Mesendoderm (in vitro differentiated cells): ENCODE data around the gene GPHN.

Source experiments
- DNase-seq: peaks from one replicate; pipeline ENCODE4 v3.0.0; 2013
- H2AK5ac ChIP-seq: 2 replicates; pipeline ENCODE4 v1.6.1; 2013; ENCODE audit warnings: low read length, inconsistent platforms
- H2BK120ac ChIP-seq: 2 replicates; pipeline ENCODE4 v1.6.1; 2013; ENCODE audit warnings: low read depth, mild to moderate bottlenecking, low read length, moderate library complexity, mixed read lengths
- H2BK15ac ChIP-seq: replicated peaks from 2 replicates; pipeline ENCODE4 v1.6.1; 2013; ENCODE audit warnings: low read depth, mild to moderate bottlenecking, moderate library complexity
- H2BK5ac ChIP-seq: 2 replicates; pipeline ENCODE4 v1.6.1; 2013; ENCODE audit warnings: low read length, inconsistent platforms
- H3K18ac ChIP-seq: 2 replicates; pipeline ENCODE4 v1.6.1; 2013; ENCODE audit warnings: mild to moderate bottlenecking, low read length, mixed read lengths
- H3K23ac ChIP-seq: one replicate; pipeline ENCODE4 v1.6.1; 2013; ENCODE audit warnings: low read length
- H3K27ac ChIP-seq: 2 replicates; pipeline ENCODE4 v1.5.1; 2013; ENCODE audit warnings: low read depth, mild to moderate bottlenecking, inconsistent platforms, low read length, moderate library complexity
- H3K27me3 ChIP-seq: 2 replicates; pipeline ENCODE4 v1.6.1; 2013; ENCODE audit warnings: low read length, control low read depth, mild to moderate bottlenecking, inconsistent platforms; ENCODE audit not compliant: insufficient read depth, poor library complexity
- H3K36me3 ChIP-seq: 2 replicates; pipeline ENCODE4 v1.6.1; 2013; ENCODE audit warnings: low read length, inconsistent platforms; ENCODE audit not compliant: control insufficient read depth, insufficient read depth
- H3K4ac ChIP-seq: one replicate; pipeline ENCODE4 v1.6.1; 2013; ENCODE audit warnings: low read depth, mild to moderate bottlenecking, low read length, moderate library complexity
- H3K4me1 ChIP-seq: 2 replicates; pipeline ENCODE4 v1.6.1; 2013; ENCODE audit warnings: low read depth, low read length, inconsistent platforms; ENCODE audit not compliant: control insufficient read depth
- H3K4me2 ChIP-seq: 2 replicates; pipeline ENCODE4 v1.6.1; 2013; ENCODE audit warnings: low read length
- H3K4me3 ChIP-seq: 2 replicates; pipeline ENCODE4 v1.5.1; 2013; ENCODE audit warnings: mild to moderate bottlenecking, low read length
- H3K56ac ChIP-seq: one replicate; pipeline ENCODE4 v1.6.1; 2013; ENCODE audit warnings: low read length
- H3K79me1 ChIP-seq: 2 replicates; pipeline ENCODE4 v1.6.1; 2013; ENCODE audit warnings: low read length, inconsistent platforms
- H3K79me2 ChIP-seq: 2 replicates; pipeline ENCODE4 v1.6.1; 2013; ENCODE audit warnings: mild to moderate bottlenecking, low read length; ENCODE audit not compliant: control insufficient read depth, insufficient read depth
- H3K9ac ChIP-seq: 2 replicates; pipeline ENCODE4 v1.6.1; 2013; ENCODE audit warnings: low read length, inconsistent platforms
- H4K5ac ChIP-seq: one replicate; pipeline ENCODE4 v1.6.1; 2013; ENCODE audit warnings: low read length
- H4K8ac ChIP-seq: one replicate; pipeline ENCODE4 v1.6.1; 2013; ENCODE audit warnings: low read depth, mild to moderate bottlenecking, control low read depth, low read length, moderate library complexity
- WGBS: extraction: QIAGEN DNeasy Blood & Tissue Kit; methylation state at CpG from one replicate; pipeline ENCODE4 v1.1.7; 2013; ENCODE audit warnings: low lambda C conversion rate, missing lambda C conversion rate; ENCODE audit not compliant: insufficient coverage; ENCODE audit errors: extremely low coverage; 5-methylcytosine and 5-hydroxymethylcytosine counted together

The GPHN gene

GRCh38 chr14:66472251-66472650, 35.7 kb upstream of the GPHN start:
- H2BK5ac ChIP-seq: no peak overlapping the region
- no peak overlapping the region for H3K18ac ChIP-seq
- no peak overlapping the region for H3K4ac ChIP-seq
- H3K27me3 ChIP-seq: no peaks in the 10 kb centered on the region
- no peak overlapping the region for H3K4me3 ChIP-seq
- no peak overlapping the region for H3K4me2 ChIP-seq
- H2BK15ac ChIP-seq: no peak overlapping the region
- H3K23ac ChIP-seq: no peak overlapping the region
- H2AK5ac ChIP-seq: no peak overlapping the region
- H4K5ac ChIP-seq: no peak overlapping the region
- H2BK120ac ChIP-seq: no peak overlapping the region
- H3K79me1 ChIP-seq: no peaks in the 10 kb centered on the region
- H3K27ac ChIP-seq: no peak overlapping the region
- H3K9ac ChIP-seq: no peak overlapping the region
- H3K36me3 ChIP-seq: no peaks in the 10 kb centered on the region
- no peak for DNase-seq
- H3K4me1 ChIP-seq: no peaks in the 10 kb centered on the region
- no peaks in the 10 kb centered on the region for H3K79me2 ChIP-seq
- H4K8ac ChIP-seq: no peak overlapping the region
- no peak overlapping the region for H3K56ac ChIP-seq

- Histone ChIP-seq H4K5ac (no peak overlapping the region), H3K79me2 (no peaks in the 10 kb centered on the region), H3K23ac (no peak overlapping the region), H3K18ac (no peak overlapping the region), H2BK5ac (no peak overlapping the region), H3K36me3 (no peaks in the 10 kb centered on the region), H4K8ac (no peak overlapping the region), H3K56ac (no peak overlapping the region), H3K79me1 (no peaks in the 10 kb centered on the region), H3K9ac (no peak overlapping the region), H3K4me1 (no peaks in the 10 kb centered on the region), H3K27me3 (no peaks in the 10 kb centered on the region), H3K4me2 (no peak overlapping the region), H3K27ac (no peak overlapping the region), H2AK5ac (no peak overlapping the region), H2BK120ac (no peak overlapping the region), H3K4me3 (no peak overlapping the region), H3K4ac (no peak overlapping the region), H2BK15ac (no peak overlapping the region)
- WGBS: no CpG with 5 or more reads among the region's 2 CpGs
- DNase-seq: no peak
These were observed 34.7 kb upstream of the GPHN start for GRCh38 chr14:66473223-66473622.

- Histone ChIP-seq H3K9ac (no peak overlapping the region), H3K4ac (no peak overlapping the region), H3K79me1 (no peaks in the 10 kb centered on the region), H3K27ac (no peak overlapping the region), H3K27me3 (no peaks in the 10 kb centered on the region), H2BK120ac (no peak overlapping the region), H3K4me3 (no peak overlapping the region), H3K56ac (no peak overlapping the region), H3K18ac (no peak overlapping the region), H3K4me2 (no peak overlapping the region), H2BK5ac (no peak overlapping the region), H4K5ac (no peak overlapping the region), H4K8ac (no peak overlapping the region), H3K23ac (no peak overlapping the region), H3K36me3 (no peaks in the 10 kb centered on the region), H3K4me1 (no peaks in the 10 kb centered on the region), H2AK5ac (no peak overlapping the region), H3K79me2 (no peaks in the 10 kb centered on the region), H2BK15ac (no peak overlapping the region)
- DNase-seq: no peak
- no CpG with 5 or more reads among the region's 1 CpG for WGBS
These were observed 31.0 kb upstream of the GPHN start for GRCh38 chr14:66476964-66477363.

- Histone ChIP-seq H3K27me3 (no peaks in the 10 kb centered on the region), H4K5ac (no peak overlapping the region), H3K18ac (no peak overlapping the region), H3K56ac (no peak overlapping the region), H3K4me2 (no peak overlapping the region), H2BK15ac (no peak overlapping the region), H3K4me1 (no peaks in the 10 kb centered on the region), H3K4ac (no peak overlapping the region), H3K27ac (no peak overlapping the region), H3K79me1 (no peaks in the 10 kb centered on the region), H3K9ac (no peak overlapping the region), H3K4me3 (no peak overlapping the region), H2AK5ac (no peak overlapping the region), H3K79me2 (no peaks in the 10 kb centered on the region), H2BK5ac (no peak overlapping the region), H4K8ac (no peak overlapping the region), H3K23ac (no peak overlapping the region), H3K36me3 (no peaks in the 10 kb centered on the region), H2BK120ac (no peak overlapping the region)
- no peak for DNase-seq
These were observed 30.4 kb upstream of the GPHN start for GRCh38 chr14:66477567-66477966.

- no peak overlapping the region for H2BK5ac ChIP-seq
- no peak overlapping the region for H2AK5ac ChIP-seq
- no peak overlapping the region for H4K5ac ChIP-seq
- no peaks in the 10 kb centered on the region for H3K4me1 ChIP-seq
- H3K23ac ChIP-seq: no peak overlapping the region
- WGBS: no CpG with 5 or more reads among the region's 2 CpGs
- no peak for DNase-seq
- no peaks in the 10 kb centered on the region for H3K79me1 ChIP-seq
- no peaks in the 10 kb centered on the region for H3K36me3 ChIP-seq
- H4K8ac ChIP-seq: no peak overlapping the region
- no peak overlapping the region for H3K56ac ChIP-seq
- no peak overlapping the region for H3K18ac ChIP-seq
- H3K9ac ChIP-seq: no peak overlapping the region
- no peak overlapping the region for H2BK120ac ChIP-seq
- no peak overlapping the region for H3K27ac ChIP-seq
- H3K4ac ChIP-seq: no peak overlapping the region
- H3K79me2 ChIP-seq: no peaks in the 10 kb centered on the region
- H2BK15ac ChIP-seq: no peak overlapping the region
- no peak overlapping the region for H3K4me2 ChIP-seq
- H3K4me3 ChIP-seq: no peak overlapping the region
- H3K27me3 ChIP-seq: no peaks in the 10 kb centered on the region
These were observed 25.1 kb upstream of the GPHN start for GRCh38 chr14:66482873-66483272.

- Histone ChIP-seq H3K9ac (no peak overlapping the region), H3K79me2 (no peaks in the 10 kb centered on the region), H2BK120ac (no peak overlapping the region), H2AK5ac (no peak overlapping the region), H4K8ac (no peak overlapping the region), H3K4me1 (no peaks in the 10 kb centered on the region), H4K5ac (no peak overlapping the region), H3K79me1 (no peaks in the 10 kb centered on the region), H2BK5ac (no peak overlapping the region), H3K27ac (no peak overlapping the region), H3K4me2 (no peak overlapping the region), H3K18ac (no peak overlapping the region), H3K27me3 (no peaks in the 10 kb centered on the region), H2BK15ac (no peak overlapping the region), H3K56ac (no peak overlapping the region), H3K4ac (no peak overlapping the region), H3K4me3 (no peak overlapping the region), H3K36me3 (no peaks in the 10 kb centered on the region), H3K23ac (no peak overlapping the region)
- no peak for DNase-seq
- no CpG with 5 or more reads among the region's 1 CpG for WGBS
These were observed 24.6 kb upstream of the GPHN start for GRCh38 chr14:66483322-66483721.
